NCI-H446 (cell line): ENCODE measurements around the gene PDLIM7.
A peak's percentile ranks its signal among the peaks of the same experiment; 100 is the strongest.

Experiments
- DNase-seq, 2 experiments: peaks; one replicate each; lab custom pipeline; 2025; lab: John Stamatoyannopoulos, UW

PDLIM7 gene

DNA sequence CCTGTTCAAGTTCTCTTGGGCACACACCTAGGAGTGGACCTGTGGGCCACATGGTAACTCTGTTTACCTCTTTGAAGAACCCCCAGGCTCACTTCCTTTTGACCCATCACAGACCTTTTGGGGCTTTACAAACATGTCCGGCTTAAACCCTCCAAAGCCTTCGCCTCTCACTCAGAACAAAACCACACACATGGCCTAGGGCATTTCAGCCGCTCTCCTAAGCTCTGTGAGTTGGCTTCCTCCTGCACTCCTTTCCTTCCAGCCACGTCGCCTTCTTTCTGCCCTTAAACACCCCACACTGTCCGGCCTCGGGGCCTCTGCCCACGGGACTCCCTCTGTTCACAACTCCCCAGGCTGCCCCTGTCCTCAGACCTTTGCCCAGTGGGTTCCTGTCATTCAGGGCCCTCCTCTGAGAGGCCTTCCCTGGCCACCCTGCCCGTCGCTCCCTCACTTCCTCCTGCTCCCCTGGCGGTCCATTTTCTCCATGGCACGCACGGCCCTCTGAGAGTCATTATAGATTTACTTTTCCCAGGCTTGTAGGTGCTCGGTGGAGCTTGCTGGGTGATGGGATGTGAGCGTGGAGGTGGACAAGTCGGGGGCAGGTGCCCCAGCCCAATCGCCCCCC lies 10.3 kb upstream of the PDLIM7 start:
- no peak for DNase-seq

- no peak for DNase-seq
Measured at GRCh38 chr5:177507165-177507564, 9.8 kb upstream of the PDLIM7 start.

- DNase-seq: no peak
Measured at GRCh38 chr5:177505075-177505474, 7.7 kb upstream of the PDLIM7 start.

DNA sequence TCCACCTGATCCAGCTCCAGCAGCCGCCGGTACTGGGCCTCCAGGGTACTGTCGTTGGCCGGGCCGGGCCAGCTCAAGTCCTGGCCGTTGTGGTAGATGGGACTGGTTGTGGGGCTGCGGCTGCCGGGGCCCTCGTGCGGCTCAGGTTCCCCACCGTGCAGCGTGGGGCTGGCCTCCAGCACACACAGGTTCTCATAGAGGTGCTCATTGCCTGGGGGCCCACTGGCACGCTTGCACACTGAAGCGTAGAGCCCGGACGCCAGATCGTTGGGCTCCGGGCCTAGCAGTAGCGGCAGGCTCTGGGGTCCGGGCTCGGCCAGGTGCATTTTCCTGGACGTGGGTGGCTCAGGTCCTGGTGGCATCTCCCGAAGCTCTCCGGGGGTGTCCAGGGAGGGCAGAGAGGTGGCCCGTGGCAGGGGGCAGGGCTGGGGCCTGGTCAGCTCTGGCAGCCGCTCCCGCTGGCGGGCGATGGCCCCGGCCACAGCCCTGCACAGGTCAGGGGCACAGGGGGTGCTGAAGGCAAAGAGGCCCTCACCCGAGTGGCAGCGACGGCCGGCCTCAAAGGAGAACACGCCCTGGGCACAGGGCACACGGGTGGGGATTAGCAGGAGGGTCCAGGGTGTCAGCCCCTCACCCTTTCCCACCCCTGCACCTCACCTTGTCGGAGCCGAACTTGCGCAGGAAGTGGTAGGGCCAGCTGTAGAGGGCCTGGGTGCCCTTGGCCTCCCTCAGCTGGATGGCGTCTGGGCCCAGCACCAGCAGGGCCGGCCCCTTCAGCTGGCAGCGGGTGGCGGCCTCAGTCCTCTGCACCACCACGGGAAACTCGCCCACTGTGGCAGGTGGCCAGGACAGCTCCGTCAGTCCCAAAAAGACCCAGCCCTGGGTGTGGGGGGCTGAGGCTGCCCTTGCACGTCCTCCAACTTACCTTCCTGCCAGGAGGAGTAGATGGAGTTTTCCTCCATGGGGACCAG lies 7.0 kb upstream of the PDLIM7 start:
- no peak for DNase-seq

- DNase-seq: no peak
Measured at GRCh38 chr5:177503351-177504085, 6.1 kb upstream of the PDLIM7 start.

DNA sequence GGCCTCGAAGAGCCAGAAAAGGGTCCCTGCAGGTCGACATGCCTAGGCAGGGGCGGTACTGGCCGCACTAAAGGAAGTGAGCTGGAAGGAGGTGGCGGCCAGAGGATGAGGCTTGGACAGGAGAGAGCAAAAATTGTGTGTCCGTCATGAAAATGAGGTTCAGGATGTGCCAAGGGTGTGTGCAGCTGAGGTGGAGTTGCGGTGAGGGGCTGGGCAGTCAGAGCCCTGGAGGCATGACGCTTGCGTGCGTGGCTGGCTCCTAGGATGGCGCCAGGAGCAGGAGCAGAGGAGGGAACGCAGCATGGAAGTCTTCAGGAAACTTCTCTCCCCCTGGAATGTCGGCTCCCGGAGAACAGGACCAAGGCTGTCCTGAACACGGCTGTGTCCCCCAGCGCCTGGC lies 5.5 kb upstream of the PDLIM7 start:
- DNase-seq: no peak

DNA sequence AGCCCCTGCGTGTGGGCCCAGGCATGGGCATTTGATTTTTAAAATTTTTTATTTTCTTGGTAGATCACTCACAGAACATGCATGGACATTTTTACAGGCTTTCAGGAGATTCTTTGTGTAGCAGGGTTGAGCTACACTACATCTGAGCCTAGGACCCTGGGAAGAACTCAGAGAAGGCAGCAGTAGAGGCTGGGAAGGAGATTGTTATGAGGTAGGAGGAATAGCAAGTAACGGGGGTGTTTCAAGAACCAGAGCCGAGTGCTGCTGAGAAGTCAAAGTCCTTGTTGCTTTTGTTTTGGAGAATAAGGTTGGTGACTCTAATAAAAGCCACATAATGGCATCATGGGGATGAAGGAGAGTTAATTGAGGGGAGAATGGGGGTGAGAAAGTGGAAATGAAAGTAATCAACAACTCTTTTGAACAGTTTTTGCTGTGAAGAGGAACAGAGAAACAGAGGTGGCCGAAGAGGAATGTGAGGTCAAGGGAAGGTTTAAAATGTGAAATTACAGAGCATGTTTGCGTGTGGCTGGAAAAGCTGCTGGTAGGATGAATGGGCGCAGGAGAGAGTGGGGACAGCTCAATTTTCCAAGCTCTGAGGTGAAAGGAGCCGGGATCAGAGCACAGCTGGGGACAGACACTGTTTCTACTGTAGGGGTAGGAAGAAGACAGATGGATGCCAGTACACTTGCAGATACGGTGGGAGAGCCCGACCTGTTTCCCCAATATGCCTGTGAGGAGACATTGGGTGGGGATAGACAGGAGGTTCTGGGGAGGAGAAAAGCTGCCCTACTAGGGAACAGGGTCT lies 4.7 kb upstream of the PDLIM7 start:
- DNase-seq: no peak

DNA sequence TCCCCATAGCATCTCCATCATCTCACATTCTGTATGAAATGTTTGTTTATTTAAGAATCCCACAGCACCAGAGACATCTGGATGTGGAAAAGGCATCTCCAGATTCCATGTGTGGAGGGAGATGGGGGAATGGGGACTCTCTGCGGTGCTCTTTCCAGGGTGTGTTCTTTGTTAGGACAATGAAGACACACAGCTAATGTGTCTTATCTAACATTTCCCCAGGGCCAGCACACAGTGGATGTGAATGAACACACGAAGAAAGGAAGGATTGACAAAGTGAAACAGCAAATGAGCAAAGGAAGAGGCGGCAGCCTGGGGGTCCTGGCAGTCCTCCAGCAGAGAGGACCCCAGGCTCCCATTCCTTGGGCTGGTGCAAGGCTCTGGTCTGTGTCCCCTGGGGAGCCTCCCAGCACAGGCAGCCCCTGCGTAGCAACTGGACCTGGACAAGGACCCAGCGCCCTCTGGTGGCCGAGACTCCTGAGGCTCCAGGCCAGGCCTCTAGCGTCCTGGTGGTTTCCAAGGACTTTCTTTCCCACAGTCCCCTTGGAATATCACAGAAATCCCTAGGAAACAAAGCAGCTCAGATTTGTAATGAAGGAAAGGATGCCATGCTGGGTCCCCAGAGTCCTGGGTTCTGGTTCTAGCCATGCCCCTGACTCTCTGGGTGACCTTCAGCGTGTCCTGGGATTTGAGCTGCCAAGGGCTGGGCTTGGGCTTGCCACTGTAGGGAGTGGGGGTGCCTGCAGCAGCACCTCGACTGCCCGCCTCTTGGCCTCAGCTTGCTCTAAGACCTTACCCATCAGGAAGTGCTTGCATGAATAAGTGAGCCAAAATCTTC lies 3.5 kb upstream of the PDLIM7 start:
- peak; percentile 52 to 86 for DNase-seq

GRCh38 chr5:177499842-177500241 lies 2.4 kb upstream of the PDLIM7 start:
- no peak for DNase-seq

DNA sequence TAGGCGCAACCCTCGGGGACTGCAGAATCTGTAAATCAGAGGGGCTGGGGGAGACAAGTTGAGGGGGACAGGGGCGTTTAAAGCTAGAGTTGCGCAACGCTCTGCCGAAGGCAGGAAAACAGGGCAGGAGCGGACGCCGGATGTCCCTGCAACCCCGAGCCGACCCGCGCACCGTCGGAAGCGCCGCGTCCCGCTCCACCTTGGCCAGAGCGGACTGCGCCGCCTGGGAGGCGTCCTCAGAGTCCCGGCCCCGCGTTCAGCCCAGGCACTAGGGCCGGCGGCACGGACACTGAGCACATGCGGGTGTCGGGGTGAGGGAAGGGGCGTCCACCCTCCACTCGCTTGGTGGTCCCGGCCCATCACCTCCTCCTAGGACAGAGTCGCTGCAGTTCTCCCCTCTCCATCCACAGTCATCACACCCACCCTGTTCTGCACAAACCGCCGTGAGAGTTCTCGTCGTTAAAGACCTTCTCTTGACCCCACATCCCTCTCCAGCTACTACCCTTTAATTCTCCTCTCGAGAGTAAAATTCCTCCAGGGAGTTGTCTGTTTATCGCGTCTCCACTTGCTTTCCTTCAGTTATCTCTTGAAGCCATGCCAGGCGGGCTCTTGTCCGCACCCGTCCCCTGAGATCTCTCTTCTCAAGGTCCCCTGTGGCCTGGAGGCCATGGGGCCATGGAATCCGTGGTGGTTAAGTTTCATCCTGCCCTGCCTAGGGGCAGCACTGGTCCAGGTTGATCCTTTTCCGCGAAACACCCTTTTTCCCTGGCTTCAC lies 796 bp upstream of the PDLIM7 start:
- DNase-seq: no peak

DNA sequence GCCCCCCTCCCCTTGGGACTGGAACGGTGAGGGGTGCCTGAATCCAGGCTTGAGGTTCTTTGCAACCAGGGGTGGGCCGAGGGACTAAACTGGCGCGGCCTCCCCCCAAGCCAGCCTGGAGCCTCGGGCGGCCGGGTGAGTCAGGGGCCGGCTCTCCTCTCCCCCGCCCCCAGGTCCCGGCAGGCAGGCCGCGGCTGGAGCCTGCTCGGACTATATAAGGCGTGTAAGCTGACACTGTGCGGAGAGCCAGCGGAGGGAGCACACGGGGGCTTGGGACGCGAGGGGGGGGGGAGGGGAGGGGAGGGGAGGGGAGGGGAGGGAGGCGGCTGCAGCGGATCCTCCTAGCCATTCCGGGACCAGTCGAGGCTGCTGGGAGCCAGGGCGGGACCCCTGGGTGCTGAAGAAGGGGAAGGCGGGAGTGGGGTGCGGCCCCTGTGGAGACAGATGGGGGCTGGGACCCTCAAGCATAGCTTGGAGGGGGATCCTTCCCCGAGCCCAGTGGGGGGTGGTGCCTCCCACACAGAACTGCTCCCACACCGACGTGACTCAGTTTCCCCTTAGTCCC lies 595 bp downstream of the PDLIM7 start:
- peak in 1 of 2 experiments; percentile 80 for DNase-seq

DNA sequence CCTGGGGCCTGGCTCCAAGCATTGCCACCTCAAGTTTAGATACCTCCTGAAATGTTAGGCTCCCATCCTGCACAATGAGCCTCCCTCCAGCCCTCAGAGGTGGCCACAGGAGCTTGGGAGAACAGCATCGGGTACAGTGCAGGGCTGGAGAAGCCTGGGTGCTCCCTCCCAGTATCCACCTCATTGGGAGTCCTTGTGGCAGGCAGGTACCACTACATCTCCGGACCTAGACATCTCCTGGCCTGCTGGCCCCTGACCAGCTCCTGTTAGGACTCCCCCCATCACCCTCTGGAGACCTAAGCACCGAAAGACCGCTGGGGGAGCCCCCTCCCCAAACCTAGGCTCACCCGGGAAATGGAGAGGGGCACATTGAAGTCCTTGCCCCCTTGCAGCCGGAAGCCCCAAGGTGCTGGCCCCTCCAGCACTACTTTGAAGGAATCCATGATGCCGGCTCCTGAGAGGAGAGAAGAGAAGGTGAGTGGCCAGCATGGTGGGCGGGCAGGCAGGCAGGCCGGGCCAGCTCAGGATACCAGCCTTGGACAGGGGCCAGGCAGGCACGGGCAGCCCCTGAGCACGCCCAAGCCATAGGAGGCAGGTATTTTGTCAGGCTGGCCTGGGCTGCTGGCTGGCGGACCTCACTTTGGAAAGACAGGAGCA lies 1.2 kb downstream of the PDLIM7 start:
- no peak for DNase-seq

DNA sequence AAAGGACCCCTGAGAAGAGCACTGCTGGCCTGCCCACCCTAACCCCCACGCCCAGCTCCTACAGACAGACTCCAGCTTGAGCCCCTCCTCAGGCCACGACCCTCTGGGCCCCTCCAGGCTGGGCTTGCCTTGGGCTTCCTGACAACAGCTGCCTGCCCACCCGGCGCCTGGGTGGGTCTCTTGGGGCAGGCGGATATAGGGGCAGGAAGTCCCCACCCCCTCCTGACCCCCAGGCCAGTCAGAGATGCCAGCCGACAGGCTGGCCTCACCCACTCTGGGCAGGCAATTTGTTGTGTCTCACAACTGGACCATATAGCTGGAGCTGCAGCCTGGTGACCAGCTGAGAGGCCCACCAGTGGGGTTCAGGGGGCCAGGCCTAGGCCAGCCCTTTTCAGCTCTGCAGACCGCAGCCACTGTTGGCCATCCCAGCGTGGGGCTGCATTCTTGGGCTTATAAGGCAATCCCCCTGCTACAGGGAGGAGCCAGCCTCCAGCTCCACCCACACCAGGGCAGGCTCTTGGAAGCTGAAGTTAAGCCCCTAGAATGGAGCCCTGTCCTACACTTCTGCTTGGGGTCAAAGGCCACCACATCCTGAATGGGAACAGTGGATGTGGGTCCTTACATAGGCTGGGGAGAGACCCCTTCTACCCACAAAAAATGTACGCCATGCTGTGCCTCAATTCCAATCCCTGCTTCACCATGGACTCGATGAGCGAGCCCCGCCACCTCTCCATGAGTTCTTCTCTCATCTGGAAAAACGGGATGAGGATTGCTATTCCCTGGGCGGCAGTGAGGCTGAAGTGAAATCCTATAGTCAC lies 2.0 kb downstream of the PDLIM7 start:
- no peak for DNase-seq

GRCh38 chr5:177494346-177495195 lies 2.8 kb downstream of the PDLIM7 start:
- peak in 1 of 2 experiments; percentile 34 for DNase-seq

DNA sequence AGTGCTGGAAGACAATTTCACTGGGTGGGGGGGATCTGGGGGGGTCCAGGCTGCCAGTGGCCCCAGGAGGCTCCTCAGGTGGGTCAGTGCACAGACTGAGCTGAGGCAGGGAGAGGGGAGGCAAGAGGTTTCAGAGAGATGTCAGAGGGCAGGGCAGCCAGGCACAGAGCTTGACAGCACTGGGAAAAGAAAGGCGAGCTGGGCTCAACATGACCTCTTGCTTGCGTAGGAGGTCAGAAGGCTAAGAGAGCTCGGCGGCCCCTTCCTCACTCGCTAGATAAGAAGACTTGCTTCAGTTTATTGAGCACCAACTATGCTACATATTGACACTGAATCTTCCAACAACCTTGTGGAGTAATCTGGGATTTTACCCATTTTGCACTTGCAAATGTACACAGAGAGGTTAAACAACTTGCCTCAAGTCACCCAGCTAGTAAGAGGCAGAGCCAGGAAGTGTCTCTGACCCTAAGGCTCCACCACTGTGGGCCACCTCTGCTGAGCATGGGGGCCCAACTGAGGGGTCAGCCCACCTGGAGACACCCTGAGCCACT lies 3.5 kb downstream of the PDLIM7 start:
- no peak for DNase-seq

- DNase-seq: no peak
Measured at GRCh38 chr5:177492841-177493240, 4.6 kb downstream of the PDLIM7 start.
